ENCODE measurements around the gene SLC51A. TPM values are rescaled to one million over a fixed set of nuclear protein-coding genes. Genes with fewer than 3 reads are reported as not detected.

The SLC51A gene
- total and polyA plus RNA-seq, 2 of the 13 experiments (the other 11 are each of a cell fraction or from before 2014, with no cell fraction given) = 4.3 to 48.8 TPM

GRCh38 chr3:196236223-196236622 lies 19.9 kb downstream of the SLC51A start:
- FAIRE-seq (no peak), ATAC-seq (no peak), DNase-seq (ENCODE audit: low spot score) (no peak)
- Histone ChIP-seq H3K27ac (ENCODE audit: extremely low read length, insufficient read depth, low read length) (no peak overlapping the region), H2AFZ (ENCODE audit: low read length) (no peak overlapping the region), H3K4me2 (ENCODE audit: low read depth, low read length) (no peak overlapping the region), H3K4me3 (replicated peaks in 1 of 3; ENCODE audit: insufficient read depth in 1 of 3, low read depth in 2 of 3, low read length in 3 of 3) (no peak overlapping the region), H3K9ac (ENCODE audit: insufficient read depth, low read depth, low read length) (no peak overlapping the region), H3K27me3 (ENCODE audit: control insufficient read depth in 1 of 2, insufficient read depth in 2 of 2, low read length in 2 of 2) (no peaks in the 10 kb centered on the region), H4K20me1 (ENCODE audit: insufficient read depth, low read length) (no peaks in the 10 kb centered on the region), H3K36me3 (replicated peaks in 1 of 2; ENCODE audit: control insufficient read depth in 1 of 2, insufficient read depth in 2 of 2, low read length in 2 of 2) (peaks cover 2 to 32% of the 10 kb centered on the region in 2 experiments), H3K4me1 (ENCODE audit: insufficient read depth, low read length) (peaks cover 8% of the 10 kb centered on the region), H3K79me2 (ENCODE audit: insufficient read depth, low read length) (no peaks in the 10 kb centered on the region), H3K9me3 (ENCODE audit: low read length) (no peaks in the 10 kb centered on the region)
- 98% methylated on average over 8 of the region's 8 CpGs for WGBS (ENCODE audit: low lambda C conversion rate)
- in situ Hi-C loops (cut with HindIII; ENCODE audit: extremely low pct_ligation_motif_present, low pct_unique_long_range_greater_than_20kb) (no loop called here), intact Hi-C loops (cut with micrococcal nuclease; ENCODE audit: unreplicated experiment) (no loop called here)
- BruUV-seq (replicated peaks) = TSS peak; percentile 25
- CTCF ChIA-PET (ENCODE audit: low intra/inter-chr PET ratio, low total read pairs) = no interaction called here
- POLR2A ChIA-PET = no interaction called here
- TF ChIP-seq SYNCRIP (IDR thresholded peaks at IDR 0.05; ENCODE audit: insufficient read depth, low read depth, low read length) (no peak), RORA (CRISPR knock-in tag; IDR thresholded peaks at IDR 0.05) (no peak)

GRCh38 chr3:196237203-196237602 lies 20.9 kb downstream of the SLC51A start:
- H3K9ac ChIP-seq (ENCODE audit: insufficient read depth, low read depth, low read length) = no peak overlapping the region
- H3K79me2 ChIP-seq (ENCODE audit: insufficient read depth, low read length) = no peaks in the 10 kb centered on the region
- no peaks in the 10 kb centered on the region for H4K20me1 ChIP-seq (ENCODE audit: insufficient read depth, low read length)
- in situ Hi-C loops (cut with HindIII; ENCODE audit: extremely low pct_ligation_motif_present, low pct_unique_long_range_greater_than_20kb) = no loop called here
- H3K4me2 ChIP-seq (ENCODE audit: low read depth, low read length) = no peak overlapping the region
- ATAC-seq (no peak), FAIRE-seq (no peak), DNase-seq (ENCODE audit: low spot score) (no peak)
- H3K4me1 ChIP-seq (ENCODE audit: insufficient read depth, low read length) = peaks cover 8% of the 10 kb centered on the region
- H3K27me3 ChIP-seq (ENCODE audit: control insufficient read depth in 1 of 2, insufficient read depth in 2 of 2, low read length in 2 of 2) = no peaks in the 10 kb centered on the region
- BruUV-seq (replicated peaks) = no TSS peak
- H3K27ac ChIP-seq (ENCODE audit: extremely low read length, insufficient read depth, low read length) = no peak overlapping the region
- intact Hi-C loops (cut with micrococcal nuclease; ENCODE audit: unreplicated experiment) = no loop called here
- H2AFZ ChIP-seq (ENCODE audit: low read length) = no peak overlapping the region
- ChIA-PET CTCF (ENCODE audit: low intra/inter-chr PET ratio, low total read pairs) (no interaction called here), POLR2A (no interaction called here)
- H3K36me3 ChIP-seq (replicated peaks in 1 of 2; ENCODE audit: control insufficient read depth in 1 of 2, insufficient read depth in 2 of 2, low read length in 2 of 2) = peaks cover 4 to 41% of the 10 kb centered on the region in 2 experiments
- no peaks in the 10 kb centered on the region for H3K9me3 ChIP-seq (ENCODE audit: low read length)
- H3K4me3 ChIP-seq (replicated peaks in 1 of 3; ENCODE audit: insufficient read depth in 1 of 3, low read depth in 2 of 3, low read length in 3 of 3) = no peak overlapping the region
- no peak for TF ChIP-seq ZNF563 (CRISPR knock-in tag; IDR thresholded peaks at IDR 0.05)
- TF ChIP-seq ZNF260 (CRISPR knock-in tag; IDR thresholded peaks at IDR 0.05; ENCODE audit: borderline replicate concordance, low read depth) = no peak
- no peak for TF ChIP-seq ZKSCAN5 (CRISPR knock-in tag; IDR thresholded peaks at IDR 0.05)
- TF ChIP-seq ATF7-NPFF (CRISPR knock-in tag; IDR thresholded peaks at IDR 0.05; ENCODE audit: low read depth) = no peak
- no peak for TF ChIP-seq TEF (CRISPR knock-in tag; IDR thresholded peaks at IDR 0.05)
- TF ChIP-seq NFE2 (CRISPR knock-in tag; IDR thresholded peaks at IDR 0.05) = no peak
- no peak for TF ChIP-seq MIXL1 (CRISPR knock-in tag; IDR thresholded peaks at IDR 0.05)
- no peak for TF ChIP-seq ZNF460 (CRISPR knock-in tag; IDR thresholded peaks at IDR 0.05; ENCODE audit: borderline replicate concordance)
- no peak for TF ChIP-seq PHF5A (CRISPR knock-in tag; IDR thresholded peaks at IDR 0.05; ENCODE audit: low read depth, unreplicated experiment)
- no peak for TF ChIP-seq ZFY (CRISPR knock-in tag; IDR thresholded peaks at IDR 0.05)
- TF ChIP-seq ZSCAN12 (CRISPR knock-in tag; IDR thresholded peaks at IDR 0.05) = no peak
- TF ChIP-seq SMARCE1 (IDR thresholded peaks at IDR 0.05; ENCODE audit: borderline replicate concordance) = no peak
- TF ChIP-seq ZMAT3 (CRISPR knock-in tag; conservative IDR thresholded peaks at IDR 0.05) = no peak
- no peak for TF ChIP-seq ZNF432 (CRISPR knock-in tag; IDR thresholded peaks at IDR 0.05; ENCODE audit: borderline replicate concordance)
- no peak for TF ChIP-seq SALL1 (CRISPR knock-in tag; IDR thresholded peaks at IDR 0.05)
- TF ChIP-seq ZNF766 (CRISPR knock-in tag; IDR thresholded peaks at IDR 0.05; ENCODE audit: borderline replicate concordance) = no peak
- no peak for TF ChIP-seq ZZZ3 (CRISPR knock-in tag; IDR thresholded peaks at IDR 0.05; ENCODE audit: borderline replicate concordance)
- no peak for TF ChIP-seq ZNF629 (CRISPR knock-in tag; conservative IDR thresholded peaks at IDR 0.05)
- WGBS (ENCODE audit: low lambda C conversion rate) = 96% methylated on average over 5 of the region's 5 CpGs
